Stimulated activated CD8-positive, alpha-beta memory T cell treated with anti-CD3 and anti-CD28 coated beads, Interleukin-2, amount 100 ng/mL, for 48 hours (primary cell): Measurements from ENCODE around the gene CASQ2.

ENCODE experiments used
- DNase-seq, 2 donors: peaks; one replicate each; pipeline ENCODE4 v3.0.0-alpha.2; 2020; ENCODE audit warnings: low read depth in 2 of 2

Gene CASQ2

GRCh38 chr1:115697619-115698018, 70.9 kb downstream of the CASQ2 start:
- DNase-seq: no peak

- no peak for DNase-seq
Observed at GRCh38 chr1:115694805-115695204, 73.7 kb downstream of the CASQ2 start.

GRCh38 chr1:115692224-115692623, 76.3 kb downstream of the CASQ2 start:
- no peak for DNase-seq

GRCh38 chr1:115690972-115691371, 77.5 kb downstream of the CASQ2 start:
- DNase-seq: no peak

GRCh38 chr1:115687744-115688143, 80.8 kb downstream of the CASQ2 start:
- DNase-seq: no peak

GRCh38 chr1:115685029-115685705, 83.3 kb downstream of the CASQ2 start:
- DNase-seq: no peak

GRCh38 chr1:115682792-115683191, 85.7 kb downstream of the CASQ2 start:
- DNase-seq: no peak

GRCh38 chr1:115680730-115681111, 87.8 kb downstream of the CASQ2 start:
- no peak for DNase-seq

GRCh38 chr1:115679141-115679611, 89.3 kb downstream of the CASQ2 start:
- DNase-seq: no peak

- no peak for DNase-seq
Observed at GRCh38 chr1:115678141-115678540, 90.4 kb downstream of the CASQ2 start.

- no peak for DNase-seq
Observed at GRCh38 chr1:115677565-115677964, 90.9 kb downstream of the CASQ2 start.

- DNase-seq: no peak
Observed at GRCh38 chr1:115677182-115677555, 91.3 kb downstream of the CASQ2 start.

- no peak for DNase-seq
Observed at GRCh38 chr1:115676498-115677181, 91.9 kb downstream of the CASQ2 start.

GRCh38 chr1:115672224-115673009, 96.1 kb downstream of the CASQ2 start:
- no peak for DNase-seq

GRCh38 chr1:115671176-115671934, 97.2 kb downstream of the CASQ2 start:
- no peak for DNase-seq

GRCh38 chr1:115670476-115671175, 97.9 kb downstream of the CASQ2 start:
- no peak for DNase-seq

GRCh38 chr1:115669886-115670285, 98.6 kb downstream of the CASQ2 start:
- DNase-seq: no peak

GRCh38 chr1:115669002-115669673, 99.4 kb downstream of the CASQ2 start:
- no peak for DNase-seq

- DNase-seq: no peak
Observed at GRCh38 chr1:115668579-115668978, 99.9 kb downstream of the CASQ2 start.

GRCh38 chr1:115666702-115667101, 101.8 kb downstream of the CASQ2 start:
- DNase-seq: no peak

- DNase-seq: no peak
Observed at GRCh38 chr1:115666206-115666605, 102.3 kb downstream of the CASQ2 start.
